IMR-90 (cell line): ENCODE data around the gene XPR1.

Source experiments
- CEBPB ChIP-seq: IDR thresholded peaks from 2 replicates; pipeline ENCODE4 v1.6.1; 2012; ENCODE audit warnings: low read depth, low read length, improper control_type of control experiment
- CHD1 ChIP-seq: IDR thresholded peaks from 2 replicates; pipeline ENCODE4 v1.6.1; 2012; ENCODE audit warnings: low read depth, low read length, improper control_type of control experiment
- FOS ChIP-seq: fragments of 150-350 bp; IDR thresholded peaks from 2 replicates; pipeline ENCODE4 v1.6.1; 2016; ENCODE audit warnings: low read depth, low read length
- MXI1 ChIP-seq: IDR thresholded peaks from 2 replicates; pipeline ENCODE4 v1.6.1; 2012; ENCODE audit warnings: low read depth, mild to moderate bottlenecking, low read length, moderate library complexity, borderline replicate concordance
- POLR2A ChIP-seq: IDR thresholded peaks from 2 replicates; pipeline ENCODE4 v1.6.1; 2012; ENCODE audit warnings: mild to moderate bottlenecking, low read depth, low read length
- RAD21 ChIP-seq: IDR thresholded peaks from 2 replicates; pipeline ENCODE4 v1.6.1; 2012; ENCODE audit warnings: low read length, improper control_type of control experiment
- RCOR1 ChIP-seq: IDR thresholded peaks from 2 replicates; pipeline ENCODE4 v1.6.1; 2012; ENCODE audit warnings: mild to moderate bottlenecking, low read length, improper control_type of control experiment; ENCODE audit not compliant: insufficient replicate concordance
- RFX5 ChIP-seq: IDR thresholded peaks from 2 replicates; pipeline ENCODE4 v1.8.0; 2012; ENCODE audit warnings: low read depth, mild to moderate bottlenecking, low read length, moderate library complexity
- TF ChIP-seq, protein P1 (sequence below): conservative IDR thresholded peaks from 2 replicates; pipeline ENCODE4 v1.5.1; 2012; ENCODE audit warnings: mild to moderate bottlenecking, low read depth, low read length, improper control_type of control experiment
- TF ChIP-seq, protein P2 (sequence below): fragments of 150-350 bp; IDR thresholded peaks from 2 replicates; pipeline ENCODE4 v1.6.1; 2017; ENCODE audit warnings: mild to moderate bottlenecking, antibody characterized with exemption, low read length, low read depth

DNA sequence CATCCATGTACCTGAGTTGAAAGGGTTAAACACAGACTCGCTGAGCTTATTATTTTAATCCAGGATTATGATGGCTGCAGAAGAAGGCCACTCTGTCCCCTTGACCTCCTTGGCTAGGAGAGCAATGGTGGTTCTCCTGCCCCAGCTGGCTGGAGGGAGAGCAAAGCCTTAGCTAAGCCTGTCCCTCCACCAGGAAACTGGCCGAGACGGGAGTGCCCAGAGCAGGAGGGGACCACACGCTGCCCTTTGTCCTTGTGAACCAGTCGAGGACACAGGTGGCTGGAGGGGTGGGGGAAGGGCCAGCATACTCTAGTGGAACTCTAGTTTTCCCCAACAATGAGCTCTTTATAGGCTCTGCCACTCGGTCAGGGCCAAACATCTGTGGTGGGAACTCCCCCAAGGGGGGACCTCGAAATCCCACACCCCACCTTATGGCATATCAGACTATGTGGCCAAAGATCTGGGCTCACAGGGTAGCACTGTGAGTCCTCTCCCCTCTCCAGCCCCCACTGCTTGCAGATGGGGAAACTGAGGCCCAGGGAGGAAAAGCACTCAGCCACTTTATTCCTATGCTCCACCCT is 293.7 kb downstream of the XPR1 start:
- TF ChIP-seq, protein P1, sequence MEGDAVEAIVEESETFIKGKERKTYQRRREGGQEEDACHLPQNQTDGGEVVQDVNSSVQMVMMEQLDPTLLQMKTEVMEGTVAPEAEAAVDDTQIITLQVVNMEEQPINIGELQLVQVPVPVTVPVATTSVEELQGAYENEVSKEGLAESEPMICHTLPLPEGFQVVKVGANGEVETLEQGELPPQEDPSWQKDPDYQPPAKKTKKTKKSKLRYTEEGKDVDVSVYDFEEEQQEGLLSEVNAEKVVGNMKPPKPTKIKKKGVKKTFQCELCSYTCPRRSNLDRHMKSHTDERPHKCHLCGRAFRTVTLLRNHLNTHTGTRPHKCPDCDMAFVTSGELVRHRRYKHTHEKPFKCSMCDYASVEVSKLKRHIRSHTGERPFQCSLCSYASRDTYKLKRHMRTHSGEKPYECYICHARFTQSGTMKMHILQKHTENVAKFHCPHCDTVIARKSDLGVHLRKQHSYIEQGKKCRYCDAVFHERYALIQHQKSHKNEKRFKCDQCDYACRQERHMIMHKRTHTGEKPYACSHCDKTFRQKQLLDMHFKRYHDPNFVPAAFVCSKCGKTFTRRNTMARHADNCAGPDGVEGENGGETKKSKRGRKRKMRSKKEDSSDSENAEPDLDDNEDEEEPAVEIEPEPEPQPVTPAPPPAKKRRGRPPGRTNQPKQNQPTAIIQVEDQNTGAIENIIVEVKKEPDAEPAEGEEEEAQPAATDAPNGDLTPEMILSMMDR = no peak
- no peak for TF ChIP-seq RCOR1
- TF ChIP-seq FOS = no peak
- no peak for TF ChIP-seq MXI1
- TF ChIP-seq RFX5 = no peak
- TF ChIP-seq POLR2A = no peak
- TF ChIP-seq RAD21 = no peak
- TF ChIP-seq CHD1 = no peak
- no peak for TF ChIP-seq CEBPB
- TF ChIP-seq, protein P2, sequence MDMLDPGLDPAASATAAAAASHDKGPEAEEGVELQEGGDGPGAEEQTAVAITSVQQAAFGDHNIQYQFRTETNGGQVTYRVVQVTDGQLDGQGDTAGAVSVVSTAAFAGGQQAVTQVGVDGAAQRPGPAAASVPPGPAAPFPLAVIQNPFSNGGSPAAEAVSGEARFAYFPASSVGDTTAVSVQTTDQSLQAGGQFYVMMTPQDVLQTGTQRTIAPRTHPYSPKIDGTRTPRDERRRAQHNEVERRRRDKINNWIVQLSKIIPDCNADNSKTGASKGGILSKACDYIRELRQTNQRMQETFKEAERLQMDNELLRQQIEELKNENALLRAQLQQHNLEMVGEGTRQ = no peak
